ENCODE measurements around the gene FBP1. TPM values are rescaled to one million over a fixed set of nuclear protein-coding genes. Genes with fewer than 3 reads are reported as not detected.
"Not testable (repeated sequence)": the region's sequence is repeated elsewhere in the genome, so short reads cannot be mapped to it uniquely, and the experiment has no call there.

Gene FBP1
- total and polyA plus RNA-seq, 2 experiments from 2014 or later = 1.3 to 2.9 TPM

- no peak overlapping the region for H3K4me3 ChIP-seq
- no peak for DNase-seq (ENCODE audit: low read depth in 1 of 2, low spot score in 1 of 2)
- no peak for TF ChIP-seq CTCF (IDR thresholded peaks at IDR 0.05; ENCODE audit: low read depth, low read length)
- H3K27me3 ChIP-seq = no peaks in the 10 kb centered on the region
- H3K4me1 ChIP-seq (ENCODE audit: low read depth) = no peaks in the 10 kb centered on the region
- H3K36me3 ChIP-seq = no peaks in the 10 kb centered on the region
- no peaks in the 10 kb centered on the region for H3K9me3 ChIP-seq (ENCODE audit: low read depth)
- no peak overlapping the region for H3K27ac ChIP-seq
Observed at GRCh38 chr9:94576131-94576530, 63.2 kb downstream of the FBP1 start.

DNA sequence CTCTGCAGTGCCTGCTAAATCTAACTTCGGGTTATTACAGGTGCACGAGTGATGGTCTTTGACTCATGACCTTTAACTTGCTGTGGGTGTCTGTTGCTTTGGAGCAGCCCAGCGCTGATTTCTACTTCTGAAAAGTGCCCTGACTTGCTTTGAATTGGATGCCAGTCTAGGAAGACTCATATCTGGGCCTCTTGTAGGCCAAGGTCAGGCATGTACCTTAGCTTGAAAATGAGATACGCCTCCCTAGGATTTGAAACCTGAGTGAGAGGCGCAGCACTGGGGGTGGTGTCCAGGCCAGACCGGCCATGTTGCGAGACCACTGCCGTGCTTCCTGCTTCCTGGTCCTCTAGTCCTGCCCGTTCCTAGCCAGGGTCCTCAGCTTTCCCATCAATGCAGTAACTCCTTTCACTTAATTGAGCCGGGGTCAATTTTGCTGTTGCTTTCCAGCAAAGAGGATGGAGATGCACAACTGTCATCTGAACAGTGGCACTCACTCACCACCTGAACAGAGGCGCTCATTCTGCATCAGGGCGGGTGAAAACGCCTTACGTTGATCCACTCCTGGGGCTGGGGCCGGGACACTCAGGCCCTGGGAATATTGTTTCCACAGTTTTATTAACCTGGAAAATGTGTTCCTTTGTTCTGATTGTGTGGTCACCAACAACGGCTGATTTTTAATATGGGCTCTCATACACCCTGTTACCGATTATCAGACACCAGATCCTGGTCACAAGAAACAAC lies 70.2 kb downstream of the FBP1 start:
- H3K27me3 ChIP-seq = no peaks in the 10 kb centered on the region
- H3K36me3 ChIP-seq = no peaks in the 10 kb centered on the region
- H3K4me1 ChIP-seq (ENCODE audit: low read depth) = no peaks in the 10 kb centered on the region
- H3K9me3 ChIP-seq (ENCODE audit: low read depth) = no peaks in the 10 kb centered on the region
- no peak for DNase-seq (ENCODE audit: low read depth in 1 of 2, low spot score in 1 of 2)
- H3K27ac ChIP-seq = no peak overlapping the region
- no peak overlapping the region for H3K4me3 ChIP-seq
- TF ChIP-seq CTCF (IDR thresholded peaks at IDR 0.05; ENCODE audit: low read depth, low read length) = no peak

GRCh38 chr9:94568250-94568889 lies 70.9 kb downstream of the FBP1 start:
- Histone ChIP-seq H3K36me3 (no peaks in the 10 kb centered on the region), H3K27ac (no peak overlapping the region), H3K4me1 (ENCODE audit: low read depth) (no peaks in the 10 kb centered on the region), H3K27me3 (no peaks in the 10 kb centered on the region), H3K4me3 (no peak overlapping the region), H3K9me3 (ENCODE audit: low read depth) (no peaks in the 10 kb centered on the region)
- DNase-seq (ENCODE audit: low read depth in 1 of 2, low spot score in 1 of 2) = no peak
- no peak for TF ChIP-seq CTCF (IDR thresholded peaks at IDR 0.05; ENCODE audit: low read depth, low read length)

DNA sequence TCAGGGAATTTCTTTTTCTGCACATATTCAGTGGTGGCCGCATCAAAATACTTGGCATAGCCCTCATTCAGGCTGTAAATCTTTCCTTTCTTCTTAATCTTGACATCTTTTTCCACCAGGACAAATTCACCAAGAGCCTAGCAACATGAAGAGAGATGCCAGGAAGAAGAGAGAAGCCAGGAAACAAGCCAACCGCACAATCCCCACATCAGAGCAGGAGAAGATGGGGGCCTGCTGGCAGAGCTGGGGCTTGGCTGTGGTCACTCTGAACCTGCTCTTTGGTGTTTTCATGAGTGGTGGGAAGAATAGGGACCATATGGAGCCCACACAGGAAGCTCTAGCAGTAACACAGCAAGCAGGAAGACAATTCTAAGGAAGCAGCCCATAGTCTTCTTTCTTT lies 72.0 kb downstream of the FBP1 start:
- no peak overlapping the region for H3K4me3 ChIP-seq
- H3K27ac ChIP-seq = no peak overlapping the region
- H3K27me3 ChIP-seq = no peaks in the 10 kb centered on the region
- no peaks in the 10 kb centered on the region for H3K4me1 ChIP-seq (ENCODE audit: low read depth)
- no peaks in the 10 kb centered on the region for H3K9me3 ChIP-seq (ENCODE audit: low read depth)
- H3K36me3 ChIP-seq = peaks cover 3% of the 10 kb centered on the region
- DNase-seq (ENCODE audit: low read depth in 1 of 2, low spot score in 1 of 2) = no peak
- no peak for TF ChIP-seq CTCF (IDR thresholded peaks at IDR 0.05; ENCODE audit: low read depth, low read length)

DNA sequence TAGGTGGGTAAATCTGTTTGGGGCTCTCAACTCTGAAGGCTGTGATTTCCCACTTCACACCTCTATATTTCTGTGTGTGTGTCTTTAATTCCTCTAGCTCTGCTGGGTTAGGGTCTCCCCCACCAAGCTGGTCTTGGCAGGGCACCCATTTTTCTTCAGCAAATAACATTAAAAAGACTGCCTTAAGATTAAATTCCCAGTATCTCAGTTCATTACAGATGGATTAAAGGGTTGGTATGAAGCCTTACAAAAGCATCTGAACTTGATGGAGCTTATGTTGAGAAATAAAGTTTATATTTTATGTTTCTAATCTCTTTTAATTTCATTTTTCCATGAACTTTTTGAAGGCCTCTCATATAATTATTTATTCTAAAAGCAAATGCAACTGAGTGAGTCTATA lies 72.8 kb downstream of the FBP1 start:
- Histone ChIP-seq H3K4me3 (no peak overlapping the region), H3K36me3 (peaks cover 6% of the 10 kb centered on the region), H3K4me1 (ENCODE audit: low read depth) (no peaks in the 10 kb centered on the region), H3K27me3 (no peaks in the 10 kb centered on the region), H3K9me3 (ENCODE audit: low read depth) (no peaks in the 10 kb centered on the region), H3K27ac (no peak overlapping the region)
- DNase-seq (ENCODE audit: low read depth in 1 of 2, low spot score in 1 of 2) = no peak
- no peak for TF ChIP-seq CTCF (IDR thresholded peaks at IDR 0.05; ENCODE audit: low read depth, low read length)

GRCh38 chr9:94564279-94564678 lies 75.0 kb downstream of the FBP1 start:
- not testable (repeated sequence) for H3K4me1 ChIP-seq (ENCODE audit: low read depth); H3K36me3 ChIP-seq; H3K4me3 ChIP-seq; H3K9me3 ChIP-seq (ENCODE audit: low read depth); H3K27ac ChIP-seq; DNase-seq (ENCODE audit: low read depth in 1 of 2, low spot score in 1 of 2); H3K27me3 ChIP-seq
